HL-60 (cell line): ENCODE measurements around the gene SEC14L2.

Experiments used
- DNase-seq, 2 experiments: peaks; one replicate each; pipeline ENCODE4 v3.0.0-alpha.2; 2010 to 2020; ENCODE audit warnings: low read depth in 1 of 2, low spot score in 1 of 2
- H3K27ac ChIP-seq: fragments of 250-450 bp; sonication (Bioruptor Pico); replicated peaks from 2 replicates; pipeline ENCODE4 v1.5.1; 2020; ENCODE audit warnings: mild to moderate bottlenecking, moderate library complexity
- H3K27me3 ChIP-seq: fragments of 250-450 bp; sonication (Bioruptor Pico); 2 replicates; pipeline ENCODE4 v1.5.1; 2021; ENCODE audit warnings: mild to moderate bottlenecking, moderate library complexity; ENCODE audit not compliant: insufficient read depth, poor library complexity, severe bottlenecking
- H3K4me3 ChIP-seq: replicated peaks from 2 replicates; pipeline ENCODE4 v1.5.1; 2011; ENCODE audit warnings: mild to moderate bottlenecking, control low read depth, low read length; ENCODE audit not compliant: insufficient read depth
- GABPA ChIP-seq: IDR thresholded peaks from 2 replicates; pipeline ENCODE4 v1.6.1; 2012; ENCODE audit warnings: low read depth
- POLR2AphosphoS5 ChIP-seq: IDR thresholded peaks from 2 replicates; pipeline ENCODE4 v1.6.1; 2012; ENCODE audit warnings: low read depth
- SPI1 ChIP-seq: IDR thresholded peaks from 2 replicates; pipeline ENCODE4 v1.6.1; 2012; ENCODE audit warnings: low read depth, mild to moderate bottlenecking, borderline replicate concordance
- TF ChIP-seq, protein P1 (sequence below): IDR thresholded peaks from 2 replicates; pipeline ENCODE4 v1.6.1; 2012; ENCODE audit warnings: low read depth; ENCODE audit not compliant: insufficient replicate concordance
- TF ChIP-seq, protein P2 (sequence below): IDR thresholded peaks from one replicate; pipeline ENCODE4 v1.5.1; 2011; ENCODE audit warnings: low read length, control low read depth, inconsistent platforms; ENCODE audit not compliant: insufficient read depth

The SEC14L2 gene

GRCh38 chr22:30406400-30406799, 9.6 kb downstream of the SEC14L2 start:
- Histone ChIP-seq H3K4me3 (no peak overlapping the region), H3K27me3 (no peaks in the 10 kb centered on the region), H3K27ac (no peak overlapping the region)
- TF ChIP-seq SPI1 (no peak), POLR2AphosphoS5 (no peak), GABPA (no peak)
- TF ChIP-seq, protein P1, sequence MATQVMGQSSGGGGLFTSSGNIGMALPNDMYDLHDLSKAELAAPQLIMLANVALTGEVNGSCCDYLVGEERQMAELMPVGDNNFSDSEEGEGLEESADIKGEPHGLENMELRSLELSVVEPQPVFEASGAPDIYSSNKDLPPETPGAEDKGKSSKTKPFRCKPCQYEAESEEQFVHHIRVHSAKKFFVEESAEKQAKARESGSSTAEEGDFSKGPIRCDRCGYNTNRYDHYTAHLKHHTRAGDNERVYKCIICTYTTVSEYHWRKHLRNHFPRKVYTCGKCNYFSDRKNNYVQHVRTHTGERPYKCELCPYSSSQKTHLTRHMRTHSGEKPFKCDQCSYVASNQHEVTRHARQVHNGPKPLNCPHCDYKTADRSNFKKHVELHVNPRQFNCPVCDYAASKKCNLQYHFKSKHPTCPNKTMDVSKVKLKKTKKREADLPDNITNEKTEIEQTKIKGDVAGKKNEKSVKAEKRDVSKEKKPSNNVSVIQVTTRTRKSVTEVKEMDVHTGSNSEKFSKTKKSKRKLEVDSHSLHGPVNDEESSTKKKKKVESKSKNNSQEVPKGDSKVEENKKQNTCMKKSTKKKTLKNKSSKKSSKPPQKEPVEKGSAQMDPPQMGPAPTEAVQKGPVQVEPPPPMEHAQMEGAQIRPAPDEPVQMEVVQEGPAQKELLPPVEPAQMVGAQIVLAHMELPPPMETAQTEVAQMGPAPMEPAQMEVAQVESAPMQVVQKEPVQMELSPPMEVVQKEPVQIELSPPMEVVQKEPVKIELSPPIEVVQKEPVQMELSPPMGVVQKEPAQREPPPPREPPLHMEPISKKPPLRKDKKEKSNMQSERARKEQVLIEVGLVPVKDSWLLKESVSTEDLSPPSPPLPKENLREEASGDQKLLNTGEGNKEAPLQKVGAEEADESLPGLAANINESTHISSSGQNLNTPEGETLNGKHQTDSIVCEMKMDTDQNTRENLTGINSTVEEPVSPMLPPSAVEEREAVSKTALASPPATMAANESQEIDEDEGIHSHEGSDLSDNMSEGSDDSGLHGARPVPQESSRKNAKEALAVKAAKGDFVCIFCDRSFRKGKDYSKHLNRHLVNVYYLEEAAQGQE: no peak
- TF ChIP-seq, protein P2, sequence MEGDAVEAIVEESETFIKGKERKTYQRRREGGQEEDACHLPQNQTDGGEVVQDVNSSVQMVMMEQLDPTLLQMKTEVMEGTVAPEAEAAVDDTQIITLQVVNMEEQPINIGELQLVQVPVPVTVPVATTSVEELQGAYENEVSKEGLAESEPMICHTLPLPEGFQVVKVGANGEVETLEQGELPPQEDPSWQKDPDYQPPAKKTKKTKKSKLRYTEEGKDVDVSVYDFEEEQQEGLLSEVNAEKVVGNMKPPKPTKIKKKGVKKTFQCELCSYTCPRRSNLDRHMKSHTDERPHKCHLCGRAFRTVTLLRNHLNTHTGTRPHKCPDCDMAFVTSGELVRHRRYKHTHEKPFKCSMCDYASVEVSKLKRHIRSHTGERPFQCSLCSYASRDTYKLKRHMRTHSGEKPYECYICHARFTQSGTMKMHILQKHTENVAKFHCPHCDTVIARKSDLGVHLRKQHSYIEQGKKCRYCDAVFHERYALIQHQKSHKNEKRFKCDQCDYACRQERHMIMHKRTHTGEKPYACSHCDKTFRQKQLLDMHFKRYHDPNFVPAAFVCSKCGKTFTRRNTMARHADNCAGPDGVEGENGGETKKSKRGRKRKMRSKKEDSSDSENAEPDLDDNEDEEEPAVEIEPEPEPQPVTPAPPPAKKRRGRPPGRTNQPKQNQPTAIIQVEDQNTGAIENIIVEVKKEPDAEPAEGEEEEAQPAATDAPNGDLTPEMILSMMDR: no peak
- DNase-seq: no peak

DNA sequence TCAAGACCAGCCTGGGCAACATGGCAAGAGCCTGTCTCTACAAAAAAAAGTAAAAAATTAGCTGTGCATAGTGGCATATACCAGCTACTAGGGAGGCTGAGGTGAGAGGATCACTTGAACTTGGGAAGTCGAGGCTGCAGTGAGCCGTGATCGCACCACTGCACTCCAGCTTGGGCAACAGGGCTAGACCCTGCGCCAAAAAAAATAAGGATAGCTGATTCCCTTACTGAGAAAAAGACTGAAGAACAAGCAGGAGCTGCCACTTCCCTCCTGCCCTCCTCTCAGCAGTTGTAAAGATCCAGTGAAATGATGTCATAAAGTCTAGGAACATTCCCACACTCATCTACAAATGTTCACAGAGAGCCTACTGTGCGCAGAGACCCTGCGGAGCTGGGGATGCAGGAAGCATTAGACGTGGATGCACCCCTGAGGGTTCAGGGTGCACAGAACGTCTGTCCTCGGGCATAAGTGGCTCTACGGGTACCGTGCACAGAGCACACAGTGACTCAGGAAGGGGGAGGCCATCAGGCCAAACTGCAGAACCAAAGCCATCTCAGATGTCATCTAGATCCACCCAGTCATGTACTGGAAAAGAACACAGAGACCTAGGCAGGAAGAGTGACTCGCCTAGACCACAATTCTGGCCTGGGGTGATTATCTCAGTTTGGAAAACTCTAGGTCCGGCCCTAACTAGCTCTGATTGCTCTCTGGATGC, 11.7 kb downstream of the SEC14L2 start:
- Histone ChIP-seq H3K27me3 (no peaks in the 10 kb centered on the region), H3K4me3 (no peak overlapping the region), H3K27ac (no peak overlapping the region)
- TF ChIP-seq GABPA (no peak), SPI1 (no peak), POLR2AphosphoS5 (no peak)
- TF ChIP-seq, protein P2: no peak
- TF ChIP-seq, protein P1: no peak
- no peak for DNase-seq

DNA sequence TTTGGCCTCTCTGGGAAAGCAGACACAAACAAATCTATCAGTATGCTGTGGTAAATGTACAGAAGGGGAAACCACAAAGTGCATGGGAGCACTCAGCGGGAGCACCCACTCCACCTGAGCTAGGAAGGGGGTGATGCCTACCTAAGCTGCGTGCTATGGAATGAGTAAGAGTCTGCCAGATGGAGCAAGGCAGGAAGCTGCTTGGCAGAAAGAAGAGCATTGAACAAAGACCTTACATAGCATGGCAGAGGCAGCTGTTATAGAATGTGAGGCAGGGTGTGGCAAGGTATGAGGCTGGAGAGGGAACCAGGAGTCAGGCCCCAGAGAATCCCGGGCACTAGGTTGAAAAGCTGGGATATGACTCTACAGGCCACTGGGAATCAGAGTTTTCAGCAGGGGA, 15.0 kb downstream of the SEC14L2 start:
- no peak for DNase-seq
- TF ChIP-seq, protein P1: no peak
- TF ChIP-seq GABPA (no peak), POLR2AphosphoS5 (no peak), SPI1 (no peak)
- TF ChIP-seq, protein P2: no peak
- Histone ChIP-seq H3K27me3 (no peaks in the 10 kb centered on the region), H3K27ac (no peak overlapping the region), H3K4me3 (no peak overlapping the region)
